ENCODE results near the gene SDCBP2. TPM values are rescaled to one million over a fixed set of nuclear protein-coding genes. Genes with fewer than 3 reads are reported as not detected.

SDCBP2 gene
- total RNA-seq, 1 donor from 2014 or later = 10.9 TPM

DNA sequence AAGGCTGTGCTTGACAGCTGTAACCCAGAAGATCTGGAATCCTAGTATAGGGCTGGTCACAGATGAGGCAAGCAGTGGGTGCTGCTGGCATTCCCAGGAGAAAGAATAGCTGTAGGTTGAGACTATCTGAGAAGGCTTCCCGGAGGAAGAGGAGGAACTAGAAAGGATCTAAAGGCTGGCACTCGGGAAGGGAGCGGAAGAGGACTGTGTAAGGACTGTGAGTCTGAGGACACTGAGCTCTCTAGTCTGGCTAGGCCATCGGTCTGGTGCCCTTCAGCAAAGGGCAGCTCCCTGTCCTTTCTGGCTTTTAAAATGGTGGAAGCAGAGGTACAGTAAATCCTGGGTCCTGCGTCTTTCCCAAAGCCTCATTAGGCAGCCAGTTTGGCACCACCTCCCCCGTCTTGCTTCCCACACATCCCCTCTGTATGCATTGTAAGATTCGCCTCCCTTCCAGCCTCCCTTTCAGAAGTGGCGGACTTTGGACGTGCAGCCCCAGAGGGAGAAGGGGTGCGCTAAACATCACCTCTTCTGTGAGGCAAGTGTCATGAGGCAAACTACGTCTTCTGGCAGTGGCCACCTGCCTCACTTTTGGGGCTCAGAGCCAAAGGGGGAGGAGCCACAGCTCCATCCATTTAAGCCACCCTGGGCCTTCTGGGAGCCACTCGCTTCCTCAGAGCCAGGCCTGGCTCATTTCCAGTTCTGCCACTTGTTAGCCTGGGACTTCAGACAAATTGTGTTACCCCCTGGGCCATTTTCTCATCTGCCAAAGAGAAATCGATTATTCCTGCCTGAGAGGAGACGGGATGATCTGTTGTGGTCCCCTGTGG, 54.2 kb downstream of the SDCBP2 start:
- Histone ChIP-seq H3K36me3 (no peaks in the 10 kb centered on the region), H3K9me3 (no peaks in the 10 kb centered on the region), H3K4me1 (peaks cover 3% of the 10 kb centered on the region), H3K4me3 (no peak overlapping the region), H3K27ac (no peak overlapping the region), H3K27me3 (no peaks in the 10 kb centered on the region)
- intact Hi-C loops (cut with DNase I) = no loop called here
- TF ChIP-seq, protein P1, sequence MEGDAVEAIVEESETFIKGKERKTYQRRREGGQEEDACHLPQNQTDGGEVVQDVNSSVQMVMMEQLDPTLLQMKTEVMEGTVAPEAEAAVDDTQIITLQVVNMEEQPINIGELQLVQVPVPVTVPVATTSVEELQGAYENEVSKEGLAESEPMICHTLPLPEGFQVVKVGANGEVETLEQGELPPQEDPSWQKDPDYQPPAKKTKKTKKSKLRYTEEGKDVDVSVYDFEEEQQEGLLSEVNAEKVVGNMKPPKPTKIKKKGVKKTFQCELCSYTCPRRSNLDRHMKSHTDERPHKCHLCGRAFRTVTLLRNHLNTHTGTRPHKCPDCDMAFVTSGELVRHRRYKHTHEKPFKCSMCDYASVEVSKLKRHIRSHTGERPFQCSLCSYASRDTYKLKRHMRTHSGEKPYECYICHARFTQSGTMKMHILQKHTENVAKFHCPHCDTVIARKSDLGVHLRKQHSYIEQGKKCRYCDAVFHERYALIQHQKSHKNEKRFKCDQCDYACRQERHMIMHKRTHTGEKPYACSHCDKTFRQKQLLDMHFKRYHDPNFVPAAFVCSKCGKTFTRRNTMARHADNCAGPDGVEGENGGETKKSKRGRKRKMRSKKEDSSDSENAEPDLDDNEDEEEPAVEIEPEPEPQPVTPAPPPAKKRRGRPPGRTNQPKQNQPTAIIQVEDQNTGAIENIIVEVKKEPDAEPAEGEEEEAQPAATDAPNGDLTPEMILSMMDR (IDR thresholded peaks at IDR 0.05) = no peak
- ATAC-seq (no peak), DNase-seq (no peak)

DNA sequence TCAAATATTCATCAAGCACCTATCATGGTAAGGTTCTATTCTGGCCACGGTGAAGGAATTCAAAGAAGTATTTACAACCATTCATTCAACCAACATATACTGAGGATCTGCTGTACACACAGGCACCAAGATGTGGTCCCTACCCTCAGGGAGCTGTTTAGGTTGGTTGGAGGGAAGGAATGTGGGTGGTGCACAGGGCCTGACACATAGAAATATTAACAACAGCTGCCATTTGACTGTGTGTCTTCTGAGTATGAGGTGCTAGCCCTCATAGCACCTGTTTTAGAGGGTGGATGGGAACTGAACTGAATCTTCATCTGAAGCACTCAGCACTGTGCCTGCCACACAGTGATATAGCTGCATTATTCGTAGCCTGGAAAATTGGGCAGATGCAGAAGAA, 55.6 kb downstream of the SDCBP2 start:
- peaks cover 3% of the 10 kb centered on the region for H3K4me1 ChIP-seq
- intact Hi-C loops (cut with DNase I) = no loop called here
- no peaks in the 10 kb centered on the region for H3K27me3 ChIP-seq
- H3K27ac ChIP-seq = no peak overlapping the region
- no peaks in the 10 kb centered on the region for H3K9me3 ChIP-seq
- TF ChIP-seq, protein P1 (IDR thresholded peaks at IDR 0.05) = no peak
- no peak overlapping the region for H3K4me3 ChIP-seq
- DNase-seq (no peak), ATAC-seq (no peak)
- H3K36me3 ChIP-seq = no peaks in the 10 kb centered on the region

DNA sequence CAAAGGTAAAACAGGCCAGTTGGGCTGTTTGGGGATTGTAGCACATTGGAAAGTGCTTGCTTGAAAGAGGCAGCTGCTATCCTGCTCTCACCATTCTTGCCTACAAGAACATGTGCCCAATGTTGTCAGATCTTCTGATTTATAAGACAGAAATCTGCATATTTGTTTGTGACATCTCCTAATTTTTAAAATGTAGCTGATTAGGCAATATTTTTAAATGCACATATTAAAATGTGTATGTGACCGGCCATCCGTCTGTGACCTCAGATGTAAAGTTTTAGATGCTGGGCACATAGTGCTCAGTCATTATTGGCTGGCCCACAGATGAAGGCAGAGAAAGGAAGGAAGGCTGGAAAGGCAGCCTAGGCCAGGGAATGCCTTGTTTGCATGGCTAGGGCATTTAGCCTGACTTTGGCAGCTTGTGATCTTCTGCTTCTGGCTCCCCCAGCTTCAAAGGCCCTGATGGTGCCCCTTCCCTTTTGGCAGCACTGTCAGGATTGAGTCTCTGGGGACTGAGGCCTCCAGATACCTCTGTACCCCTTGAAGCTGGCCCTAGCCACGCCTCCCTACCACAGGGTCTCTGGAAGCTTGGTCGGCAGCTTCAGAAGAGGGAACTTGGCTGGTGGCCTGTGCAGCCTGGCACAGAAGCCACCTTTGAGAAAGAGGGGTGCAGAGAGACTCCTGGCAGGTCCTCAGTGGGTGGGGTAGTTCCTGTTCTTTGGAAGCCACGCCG, 56.4 kb downstream of the SDCBP2 start:
- H3K9me3 ChIP-seq = no peaks in the 10 kb centered on the region
- TF ChIP-seq, protein P1 (IDR thresholded peaks at IDR 0.05) = no peak
- peaks cover 3% of the 10 kb centered on the region for H3K4me1 ChIP-seq
- H3K27ac ChIP-seq = no peak overlapping the region
- ATAC-seq = no peak
- H3K4me3 ChIP-seq = no peak overlapping the region
- no peaks in the 10 kb centered on the region for H3K36me3 ChIP-seq
- DNase-seq = no peak
- H3K27me3 ChIP-seq = no peaks in the 10 kb centered on the region
- intact Hi-C loops (cut with DNase I) = no loop called here

DNA sequence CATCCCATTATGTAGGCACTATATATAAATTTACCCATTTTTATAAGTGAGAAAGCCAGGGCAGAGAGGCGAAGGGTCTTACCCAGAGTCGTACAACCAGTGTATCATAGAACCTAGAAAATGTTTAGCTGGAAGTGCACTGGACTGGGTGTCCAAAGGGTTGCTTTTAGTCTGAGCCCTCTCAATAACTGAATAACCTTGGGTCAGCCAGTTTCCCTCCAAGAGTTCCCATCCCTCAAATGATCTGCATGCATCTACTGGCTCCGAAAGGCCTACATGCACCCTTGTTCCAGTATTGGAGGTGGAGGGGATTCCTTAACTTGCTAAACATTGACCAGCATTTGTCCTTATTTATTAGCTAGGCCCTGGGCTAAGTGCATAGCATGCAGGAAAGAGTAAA, 59.1 kb downstream of the SDCBP2 start:
- H3K4me1 ChIP-seq = peaks cover 14% of the 10 kb centered on the region
- no peak overlapping the region for H3K4me3 ChIP-seq
- no peaks in the 10 kb centered on the region for H3K27me3 ChIP-seq
- DNase-seq (no peak), ATAC-seq (no peak)
- H3K36me3 ChIP-seq = no peaks in the 10 kb centered on the region
- no peaks in the 10 kb centered on the region for H3K9me3 ChIP-seq
- no peak overlapping the region for H3K27ac ChIP-seq
- intact Hi-C loops (cut with DNase I) = no loop called here
- TF ChIP-seq, protein P1 (IDR thresholded peaks at IDR 0.05) = no peak

DNA sequence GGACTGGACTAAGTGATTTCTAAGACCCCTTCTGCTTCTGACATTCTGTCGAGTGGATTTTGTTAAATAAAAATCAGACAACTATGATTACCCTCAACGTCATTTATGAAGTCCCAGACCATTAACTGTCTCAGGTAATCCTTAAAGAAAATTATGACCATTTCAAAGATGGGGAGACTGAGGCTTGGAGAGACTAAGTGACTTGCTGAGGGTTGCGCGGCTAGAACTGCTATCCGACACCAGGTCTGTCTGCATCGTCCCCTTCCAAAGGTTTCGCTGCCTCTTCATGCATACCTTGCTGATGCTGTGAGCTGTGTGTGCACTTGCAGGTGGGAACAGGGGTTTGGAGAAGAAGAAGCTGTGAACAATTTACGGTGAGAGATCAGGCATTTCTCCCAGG, 59.7 kb downstream of the SDCBP2 start:
- TF ChIP-seq, protein P1 (IDR thresholded peaks at IDR 0.05) = no peak
- Histone ChIP-seq H3K4me3 (no peak overlapping the region), H3K9me3 (no peaks in the 10 kb centered on the region), H3K36me3 (no peaks in the 10 kb centered on the region), H3K27me3 (no peaks in the 10 kb centered on the region), H3K27ac (no peak overlapping the region), H3K4me1 (peaks cover 14% of the 10 kb centered on the region)
- intact Hi-C loops (cut with DNase I) = no loop called here
- ATAC-seq = no peak
- DNase-seq = no peak

Data from upper lobe of right lung (tissue), 1 donor.